Right lobe of liver (tissue), 4 donors: ENCODE measurements around the gene TNS3.

ENCODE experiments used
- POLR2A ChIP-seq: fragments of 450-650 bp; IDR thresholded peaks from one replicate; pipeline ENCODE4 v1.6.1; 2017; ENCODE audit warnings: antibody characterized with exemption, mild to moderate bottlenecking
- TF ChIP-seq, protein P1 (sequence below), 4 donors: fragments of 200-600 bp in 3 of 4; fragments of 450-650 bp in 1 of 4; IDR thresholded peaks; one replicate each; pipeline versions ENCODE4 v1.5.1 to v1.8.0; 2016 to 2022; ENCODE audit warnings: antibody characterized with exemption in 4 of 4, mild to moderate bottlenecking in 2 of 4
- donor health status: DM: no; HTN: no; CAD: no.
- donor health status: DM: no; HTN: no; CAD: no.
- donor health status: DM: no; HTN: yes; CAD: no.

GRCh38 chr7:47440320-47440719, 141.6 kb downstream of the TNS3 start:
- TF ChIP-seq, protein P1, sequence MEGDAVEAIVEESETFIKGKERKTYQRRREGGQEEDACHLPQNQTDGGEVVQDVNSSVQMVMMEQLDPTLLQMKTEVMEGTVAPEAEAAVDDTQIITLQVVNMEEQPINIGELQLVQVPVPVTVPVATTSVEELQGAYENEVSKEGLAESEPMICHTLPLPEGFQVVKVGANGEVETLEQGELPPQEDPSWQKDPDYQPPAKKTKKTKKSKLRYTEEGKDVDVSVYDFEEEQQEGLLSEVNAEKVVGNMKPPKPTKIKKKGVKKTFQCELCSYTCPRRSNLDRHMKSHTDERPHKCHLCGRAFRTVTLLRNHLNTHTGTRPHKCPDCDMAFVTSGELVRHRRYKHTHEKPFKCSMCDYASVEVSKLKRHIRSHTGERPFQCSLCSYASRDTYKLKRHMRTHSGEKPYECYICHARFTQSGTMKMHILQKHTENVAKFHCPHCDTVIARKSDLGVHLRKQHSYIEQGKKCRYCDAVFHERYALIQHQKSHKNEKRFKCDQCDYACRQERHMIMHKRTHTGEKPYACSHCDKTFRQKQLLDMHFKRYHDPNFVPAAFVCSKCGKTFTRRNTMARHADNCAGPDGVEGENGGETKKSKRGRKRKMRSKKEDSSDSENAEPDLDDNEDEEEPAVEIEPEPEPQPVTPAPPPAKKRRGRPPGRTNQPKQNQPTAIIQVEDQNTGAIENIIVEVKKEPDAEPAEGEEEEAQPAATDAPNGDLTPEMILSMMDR (IDR thresholded peaks at IDR 0.05) = no peak
- no peak for TF ChIP-seq POLR2A
